ENCODE results near the gene ACO1.
A peak's percentile ranks its signal among the peaks of the same experiment; 100 is the strongest.

ACO1 gene

GRCh38 chr9:32378993-32379729 lies 5.3 kb upstream of the ACO1 start:
- DNase-seq (ENCODE audit: low read depth) = peak; percentile 36
- no peak overlapping the region for H3K4me3 ChIP-seq (ENCODE audit: low read depth, low read length)

GRCh38 chr9:32380944-32381343 lies 3.5 kb upstream of the ACO1 start:
- no peak for DNase-seq (ENCODE audit: low read depth)
- no peak overlapping the region for H3K4me3 ChIP-seq (ENCODE audit: low read depth, low read length)

- DNase-seq (ENCODE audit: low read depth) = no peak
- H3K4me3 ChIP-seq (ENCODE audit: low read depth, low read length) = no peak overlapping the region
Observed at GRCh38 chr9:32382565-32383320, 1.7 kb upstream of the ACO1 start.

GRCh38 chr9:32384002-32384363 lies 460 bp upstream of the ACO1 start:
- H3K4me3 ChIP-seq (ENCODE audit: low read depth, low read length) = peak overlapping the region; percentile 64
- no peak for DNase-seq (ENCODE audit: low read depth)

- no peak for DNase-seq (ENCODE audit: low read depth)
- H3K4me3 ChIP-seq (ENCODE audit: low read depth, low read length) = peak overlapping the region; percentile 64
Observed at GRCh38 chr9:32385152-32385884, 875 bp downstream of the ACO1 start.

- H3K4me3 ChIP-seq (ENCODE audit: low read depth, low read length) = peak overlapping the region; percentile 64
- DNase-seq (ENCODE audit: low read depth) = no peak
Observed at GRCh38 chr9:32385885-32386283, 1.4 kb downstream of the ACO1 start.

DNA sequence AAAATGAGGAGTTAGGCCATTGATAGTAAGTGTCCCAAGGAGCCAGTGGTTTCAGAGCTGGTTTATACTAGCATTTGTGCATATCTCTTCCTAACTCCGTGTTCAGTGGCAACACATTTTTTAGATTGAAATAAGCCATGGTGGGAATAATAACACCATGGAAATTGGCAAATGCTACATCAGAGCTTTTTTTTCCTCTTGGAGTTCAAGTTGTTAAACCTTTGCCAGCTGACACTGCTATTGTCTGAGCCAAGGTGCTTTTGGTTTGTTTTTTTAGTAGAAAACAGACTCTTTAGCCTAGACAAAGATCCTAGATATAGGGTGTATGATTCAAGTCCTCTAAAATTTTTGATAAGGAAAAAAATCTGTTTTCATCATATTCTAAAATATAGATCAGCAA lies 2.8 kb downstream of the ACO1 start:
- no peak overlapping the region for H3K4me3 ChIP-seq (ENCODE audit: low read depth, low read length)
- DNase-seq (ENCODE audit: low read depth) = no peak

DNA sequence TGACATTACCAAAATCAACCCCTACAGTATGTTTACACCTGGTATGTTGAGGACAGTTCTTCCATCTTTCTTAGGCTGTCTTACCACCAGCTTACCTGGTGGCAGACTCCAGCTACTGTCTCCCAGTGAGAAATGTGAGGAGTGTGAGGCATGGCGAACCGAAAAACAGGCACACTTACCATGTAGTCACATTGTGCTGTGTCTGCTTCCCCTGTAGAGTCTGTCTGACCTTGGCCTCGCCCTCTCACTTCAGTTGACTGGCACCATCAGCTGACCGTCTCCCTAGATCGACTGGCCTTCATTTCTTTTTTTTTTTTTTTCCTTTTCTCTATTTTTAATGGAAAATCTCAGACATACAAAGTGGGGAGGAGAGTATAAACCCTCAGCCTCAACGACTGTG lies 4.9 kb downstream of the ACO1 start:
- DNase-seq (ENCODE audit: low read depth) = no peak
- H3K4me3 ChIP-seq (ENCODE audit: low read depth, low read length) = no peak overlapping the region

GRCh38 chr9:32393911-32394310 lies 9.5 kb downstream of the ACO1 start:
- no peak overlapping the region for H3K4me3 ChIP-seq (ENCODE audit: low read depth, low read length)
- no peak for DNase-seq (ENCODE audit: low read depth)

GRCh38 chr9:32394381-32395049 lies 10.1 kb downstream of the ACO1 start:
- H3K4me3 ChIP-seq (ENCODE audit: low read depth, low read length) = no peak overlapping the region
- DNase-seq (ENCODE audit: low read depth) = no peak

DNA sequence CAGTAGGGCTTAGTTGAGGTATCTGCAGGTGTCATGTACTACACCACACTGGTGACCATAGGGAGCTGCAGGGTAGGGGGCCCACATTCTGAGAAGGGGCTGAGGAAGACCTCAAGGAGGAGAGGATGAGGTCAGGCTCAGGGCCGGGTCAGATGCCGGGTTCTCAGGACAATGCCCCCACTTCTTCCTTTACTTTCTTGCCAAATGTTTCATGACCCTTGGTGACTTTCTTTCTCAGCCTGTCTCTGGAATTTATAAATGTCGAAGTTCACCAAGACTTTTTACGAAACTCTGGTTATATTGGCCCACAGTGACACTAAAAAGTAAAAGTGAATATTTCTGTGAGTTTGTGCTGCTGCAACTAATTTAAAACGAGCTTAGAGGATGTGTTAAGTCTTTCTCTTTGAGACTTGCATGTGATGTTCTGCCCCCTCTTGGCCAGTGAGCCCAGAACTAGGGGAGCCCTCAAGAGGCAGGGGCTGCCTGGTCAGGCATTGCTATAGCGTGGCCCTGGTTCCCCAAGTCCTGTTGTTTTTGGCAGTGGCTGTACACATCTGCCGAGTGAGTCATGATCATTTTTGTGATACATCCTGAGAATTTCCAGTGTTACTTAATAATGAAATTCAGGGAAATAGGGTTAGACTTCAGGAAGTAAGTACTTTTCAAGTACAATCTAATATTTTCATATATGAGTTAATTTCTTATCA lies 11.2 kb downstream of the ACO1 start:
- peak; percentile 93 for DNase-seq (ENCODE audit: low read depth)
- H3K4me3 ChIP-seq (ENCODE audit: low read depth, low read length) = no peak overlapping the region

- no peak overlapping the region for H3K4me3 ChIP-seq (ENCODE audit: low read depth, low read length)
- peak; percentile 26 for DNase-seq (ENCODE audit: low read depth)
Observed at GRCh38 chr9:32398207-32398606, 13.8 kb downstream of the ACO1 start.

GRCh38 chr9:32399110-32399815 lies 14.8 kb downstream of the ACO1 start:
- no peak overlapping the region for H3K4me3 ChIP-seq (ENCODE audit: low read depth, low read length)
- no peak for DNase-seq (ENCODE audit: low read depth)

DNA sequence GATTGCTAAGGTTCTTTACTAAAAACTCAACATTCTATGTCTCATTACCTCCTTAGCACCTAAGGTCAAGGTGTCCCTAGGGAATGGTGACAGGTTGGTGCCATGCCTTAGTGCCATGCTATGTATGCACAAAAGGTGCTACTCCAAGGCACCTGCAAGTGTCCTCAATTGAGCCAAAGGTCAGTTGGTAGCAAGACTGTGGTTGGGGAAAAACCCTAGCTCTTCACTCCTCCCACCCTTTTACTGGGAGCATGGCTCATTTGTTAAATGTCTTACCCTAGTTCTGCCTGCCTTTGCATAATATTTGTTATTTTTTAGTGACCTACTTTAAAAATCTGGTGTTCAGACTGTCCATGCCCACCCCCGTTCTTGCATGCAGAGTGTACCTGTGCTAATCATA lies 17.0 kb downstream of the ACO1 start:
- no peak overlapping the region for H3K4me3 ChIP-seq (ENCODE audit: low read depth, low read length)
- no peak for DNase-seq (ENCODE audit: low read depth)

DNA sequence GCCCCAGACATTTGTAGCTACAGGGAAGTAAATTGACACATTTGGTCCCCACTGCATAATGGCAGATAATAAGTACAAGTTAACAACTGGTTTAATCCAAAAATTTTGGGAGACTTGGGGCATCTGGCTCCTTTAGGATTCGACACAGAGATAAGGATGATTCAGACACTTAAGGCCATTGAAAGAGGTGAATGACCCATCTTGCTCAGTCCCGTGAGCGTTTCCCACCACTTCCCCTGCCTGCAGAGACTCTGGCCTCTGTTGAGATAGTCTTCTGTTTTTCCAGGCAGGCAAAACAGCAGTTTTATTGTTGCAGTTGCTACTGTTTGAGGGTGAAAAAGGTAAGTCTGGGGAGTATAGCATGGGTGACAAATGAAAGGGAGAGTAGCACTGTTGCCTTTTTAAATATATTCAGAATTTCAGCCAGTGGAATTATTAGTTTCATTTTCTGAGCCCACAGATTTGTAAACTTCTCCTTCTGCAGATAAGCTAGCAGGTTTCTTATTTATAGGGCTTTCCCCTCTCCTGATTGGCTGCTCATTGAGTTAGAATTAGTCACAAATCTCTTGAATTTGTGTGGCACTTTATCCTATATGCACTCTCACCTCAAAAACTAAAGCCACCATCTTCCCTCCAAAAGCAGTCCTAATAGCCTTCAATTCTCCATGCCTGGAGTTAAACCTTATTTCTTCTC lies 19.3 kb downstream of the ACO1 start:
- H3K4me3 ChIP-seq (ENCODE audit: low read depth, low read length) = no peak overlapping the region
- no peak for DNase-seq (ENCODE audit: low read depth)

DNA sequence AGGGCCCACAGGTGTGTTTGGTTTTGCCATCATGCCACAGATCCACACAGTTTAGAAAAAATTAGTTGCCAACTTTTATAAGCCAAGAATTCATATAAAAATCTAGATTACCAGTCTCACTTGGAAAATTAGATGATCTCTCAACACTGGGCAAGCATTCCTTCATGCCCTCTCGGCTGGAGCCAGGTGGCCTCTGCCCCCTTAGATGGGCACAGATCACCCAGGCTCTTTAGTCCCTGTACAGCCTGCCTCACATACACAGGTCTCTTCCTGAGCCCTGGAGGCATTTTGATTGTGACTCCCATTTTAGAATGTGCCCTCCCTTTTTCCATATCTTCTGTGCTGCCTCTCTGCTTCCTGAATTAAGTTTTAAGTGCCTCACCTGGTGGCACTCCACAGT lies 20.0 kb downstream of the ACO1 start:
- DNase-seq (ENCODE audit: low read depth) = no peak
- no peak overlapping the region for H3K4me3 ChIP-seq (ENCODE audit: low read depth, low read length)

GRCh38 chr9:32404856-32405255 lies 20.4 kb downstream of the ACO1 start:
- no peak for DNase-seq (ENCODE audit: low read depth)
- H3K4me3 ChIP-seq (ENCODE audit: low read depth, low read length) = no peak overlapping the region

- no peak for DNase-seq (ENCODE audit: low read depth)
- no peak overlapping the region for H3K4me3 ChIP-seq (ENCODE audit: low read depth, low read length)
Observed at GRCh38 chr9:32405506-32405905, 21.1 kb downstream of the ACO1 start.
